Measurements from ENCODE around the gene PDK4.
"Not testable (repeated sequence)": the region's sequence is repeated elsewhere in the genome, so short reads cannot be mapped to it uniquely, and the experiment has no call there.

Gene PDK4

GRCh38 chr7:95605275-95605674 lies 9.0 kb upstream of the PDK4 start:
- DNase-seq, result no peak

DNA sequence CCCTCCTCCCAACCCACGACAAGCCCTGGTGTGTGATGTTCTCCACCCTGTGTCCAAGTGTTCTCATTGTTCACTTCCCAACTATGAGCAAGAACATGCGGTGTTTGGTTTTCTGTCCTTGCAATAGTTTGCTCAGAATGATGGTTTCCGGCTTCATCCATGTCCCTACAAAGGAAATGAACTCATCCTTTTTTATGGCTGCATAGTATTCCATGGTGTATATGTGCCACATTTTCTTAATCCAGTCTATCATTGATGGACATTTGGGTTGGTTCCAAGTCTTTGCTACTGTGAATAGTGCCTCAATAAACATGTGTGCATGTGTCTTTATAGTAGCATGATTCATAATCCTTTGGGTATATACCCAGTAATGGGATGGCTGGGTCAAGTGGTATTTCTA lies 8.5 kb upstream of the PDK4 start:
- not testable (repeated sequence) for DNase-seq

GRCh38 chr7:95604397-95604796 lies 8.1 kb upstream of the PDK4 start:
- not testable (repeated sequence) for DNase-seq

GRCh38 chr7:95602421-95602820 lies 6.1 kb upstream of the PDK4 start:
- no peak for DNase-seq

GRCh38 chr7:95601316-95601715 lies 5.0 kb upstream of the PDK4 start:
- DNase-seq, result no peak

DNA sequence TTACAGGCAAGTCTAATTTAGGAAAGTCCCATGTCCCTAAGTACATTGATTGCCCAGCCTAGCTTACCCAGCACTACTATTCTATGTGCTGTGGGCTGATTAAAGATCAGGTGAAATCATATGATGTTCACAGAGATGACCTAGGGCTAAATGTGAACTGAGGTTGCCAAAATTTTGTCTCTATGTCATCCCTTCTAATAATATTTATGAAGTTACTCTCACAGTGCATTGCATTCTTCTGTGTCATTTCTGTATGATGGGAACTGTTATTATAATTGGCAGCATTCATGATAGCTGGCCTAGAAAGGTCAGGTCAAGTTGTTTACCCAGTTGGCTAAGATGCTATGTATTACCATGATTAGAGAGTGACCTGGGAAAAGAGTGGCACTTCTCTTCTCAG lies 2.8 kb upstream of the PDK4 start:
- no peak for DNase-seq

DNA sequence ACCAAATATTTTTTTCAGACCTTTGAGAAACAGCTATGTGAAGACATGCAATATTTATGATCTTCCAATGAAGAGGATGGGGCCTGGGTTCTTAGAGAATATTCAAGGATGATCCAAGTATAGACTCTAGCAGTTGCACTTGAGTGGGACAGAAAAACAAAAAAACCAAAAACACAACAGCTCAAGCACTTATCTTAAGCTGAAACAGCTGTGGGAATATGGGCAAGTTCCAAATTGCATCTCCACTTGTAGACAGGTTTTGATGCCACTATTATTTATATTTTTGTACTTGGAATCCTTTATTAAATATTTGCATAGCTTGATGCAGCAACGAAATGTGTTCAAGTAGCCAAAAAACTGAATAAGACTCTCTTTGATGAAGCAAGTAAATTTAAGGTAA lies 2.2 kb upstream of the PDK4 start:
- DNase-seq, result no peak

GRCh38 chr7:95595746-95596197 lies 544 bp downstream of the PDK4 start:
- no peak for DNase-seq

GRCh38 chr7:95594185-95594584 lies 2.1 kb downstream of the PDK4 start:
- no peak for DNase-seq

DNA sequence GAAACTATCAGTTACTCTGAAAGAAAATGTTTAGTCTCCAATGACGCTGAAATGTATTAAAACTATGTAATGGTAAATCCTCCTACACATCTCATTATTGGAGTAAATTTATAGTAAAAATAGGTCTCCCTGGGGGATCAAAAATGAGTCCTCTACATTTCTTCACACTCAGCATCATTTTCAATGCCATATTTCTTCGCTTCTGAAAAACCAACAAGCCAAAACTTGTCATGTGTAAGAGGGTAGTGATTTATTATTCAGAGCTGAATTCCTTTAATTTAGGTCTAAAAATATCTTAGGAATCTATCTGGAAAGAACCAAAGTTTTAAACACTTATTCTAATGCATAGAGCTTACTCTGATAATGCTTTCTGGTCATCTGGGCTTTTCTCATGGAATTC lies 3.0 kb downstream of the PDK4 start:
- DNase-seq, result no peak

- DNase-seq, result no peak
Observed at GRCh38 chr7:95592570-95592969, 3.7 kb downstream of the PDK4 start.

- DNase-seq, result no peak
Observed at GRCh38 chr7:95590387-95591248, 5.7 kb downstream of the PDK4 start.

- DNase-seq, result no peak
Observed at GRCh38 chr7:95589766-95590165, 6.5 kb downstream of the PDK4 start.

- DNase-seq, result no peak
Observed at GRCh38 chr7:95589031-95589430, 7.3 kb downstream of the PDK4 start.

- DNase-seq, result no peak
Observed at GRCh38 chr7:95586951-95587301, 9.4 kb downstream of the PDK4 start.

- DNase-seq, result no peak
Observed at GRCh38 chr7:95585426-95585789, 10.9 kb downstream of the PDK4 start.

DNA sequence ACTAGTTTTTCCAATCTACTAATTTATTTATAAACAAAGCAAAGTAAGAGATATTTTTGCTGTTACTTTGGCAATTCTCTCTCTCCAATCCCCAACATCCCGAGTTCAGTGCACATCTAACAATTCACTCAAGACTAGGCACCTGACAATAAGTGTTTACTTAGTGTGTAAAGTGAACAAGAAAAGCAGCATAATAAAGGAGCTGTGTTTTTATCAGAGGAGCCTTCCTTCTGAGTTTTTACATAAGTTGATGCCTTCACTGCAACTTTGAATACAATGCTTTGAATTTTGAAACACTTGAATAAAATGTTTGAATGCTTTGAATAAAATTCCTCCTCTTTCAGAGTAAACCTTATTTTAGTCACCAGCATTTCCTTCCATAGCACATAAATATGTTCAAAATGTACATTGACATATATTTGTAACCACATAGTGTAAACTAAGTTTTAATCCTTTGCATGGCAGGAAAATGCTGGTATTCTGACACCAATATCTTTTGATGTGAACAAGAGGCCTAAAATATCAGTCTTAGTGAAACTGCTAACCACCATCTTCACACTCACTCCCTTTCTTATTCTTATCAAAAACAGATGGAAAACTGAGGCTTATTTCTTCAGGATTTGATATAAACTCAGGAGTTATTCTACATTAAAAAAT lies 11.4 kb downstream of the PDK4 start:
- no peak for DNase-seq

GRCh38 chr7:95583834-95584621 lies 12.3 kb downstream of the PDK4 start:
- DNase-seq, result no peak

DNA sequence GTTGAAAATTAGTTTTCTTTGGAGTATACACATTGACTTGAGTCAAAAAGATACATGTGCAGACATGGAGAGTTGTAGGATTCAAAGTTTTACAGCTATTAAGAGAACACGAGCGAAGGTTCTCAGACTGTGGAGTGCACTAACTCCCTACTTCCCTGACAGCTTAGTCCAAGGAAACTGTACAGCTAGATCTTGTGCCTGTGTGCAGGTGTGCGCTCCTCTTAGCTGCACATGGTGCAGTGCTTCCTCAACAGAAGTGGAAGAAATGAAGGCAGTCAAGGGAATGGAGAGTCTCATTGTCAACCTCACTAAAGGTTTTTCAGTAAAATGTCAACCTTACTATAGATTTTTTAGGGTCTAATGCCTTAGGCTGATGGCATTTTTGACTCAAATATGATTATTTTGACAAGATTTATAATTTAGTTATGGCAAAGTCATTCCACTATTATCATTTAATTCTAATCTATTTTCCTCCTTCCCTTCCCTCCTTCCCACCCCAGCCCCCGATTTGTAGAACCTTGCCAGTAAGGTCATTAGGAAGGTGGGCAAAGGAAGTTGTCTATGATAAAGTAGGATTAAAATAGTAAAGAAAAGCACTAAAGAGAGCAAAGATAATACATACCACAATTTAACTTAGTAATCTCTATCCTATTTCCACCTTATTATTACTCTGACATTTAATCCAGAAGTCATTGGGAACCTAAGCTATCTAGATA lies 13.6 kb downstream of the PDK4 start:
- no peak for DNase-seq

GRCh38 chr7:95581467-95581866 lies 14.8 kb downstream of the PDK4 start:
- DNase-seq, result no peak

DNA sequence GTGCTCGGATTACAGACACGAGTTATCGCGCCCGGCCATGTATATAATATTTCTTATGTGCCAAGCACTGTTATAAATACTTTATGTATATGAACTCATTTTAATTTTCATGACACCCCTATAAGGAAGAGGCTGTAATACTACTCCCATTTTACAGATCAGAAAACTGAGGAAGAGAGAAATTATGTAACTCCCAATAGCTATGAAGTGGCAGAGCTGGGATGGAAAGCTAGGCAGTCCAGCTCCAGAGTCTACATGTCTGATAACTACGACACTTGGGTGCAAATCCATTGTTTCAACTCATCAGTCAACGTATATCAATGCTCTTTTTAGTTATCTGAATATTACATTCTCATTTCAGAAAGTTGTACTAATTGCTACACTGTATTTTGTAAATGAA lies 17.0 kb downstream of the PDK4 start:
- DNase-seq, result no peak

DNA sequence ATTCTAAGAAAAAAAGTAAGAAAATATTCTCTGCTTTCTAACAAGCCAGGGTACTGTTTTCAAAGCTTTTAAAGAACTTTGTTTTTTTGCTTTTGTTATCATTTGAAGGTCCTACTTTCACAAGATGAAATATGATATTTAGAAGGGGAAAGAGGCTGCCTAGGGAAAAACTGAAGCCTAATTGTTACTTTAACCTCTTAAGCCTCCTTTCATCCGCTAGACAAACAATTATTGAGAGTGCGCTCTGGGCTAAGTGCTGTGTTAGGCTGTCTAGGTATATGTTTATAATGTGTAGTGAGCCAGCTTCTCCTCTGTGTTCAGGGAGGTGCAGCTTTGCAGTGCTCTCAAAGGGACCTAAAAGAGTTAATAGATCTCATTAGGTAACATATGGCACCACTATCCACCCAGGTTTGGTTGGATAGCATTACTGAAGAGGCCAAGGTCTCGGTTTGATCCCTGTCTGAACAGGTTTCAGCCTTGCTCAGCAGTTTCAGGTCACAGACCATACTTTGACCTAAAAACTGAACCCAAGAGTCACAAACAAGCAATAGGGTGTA lies 17.9 kb downstream of the PDK4 start:
- DNase-seq, result no peak
